ENCODE measurements around the gene YY1AP1.
"Not testable (repeated sequence)": the region's sequence is repeated elsewhere in the genome, so short reads cannot be mapped to it uniquely, and the experiment has no call there.

Gene YY1AP1

GRCh38 chr1:155725142-155725541 lies 36.6 kb upstream of the YY1AP1 start:
- ATAC-seq: no peak
- TF ChIP-seq ARNTL (CRISPR knock-in tag; IDR thresholded peaks at IDR 0.05; ENCODE audit: borderline replicate concordance, low read depth) (no peak), BACH2 (CRISPR knock-in tag; IDR thresholded peaks at IDR 0.05; ENCODE audit: borderline replicate concordance) (no peak), ESRRG (CRISPR knock-in tag; IDR thresholded peaks at IDR 0.05) (no peak), ZNF565 (CRISPR knock-in tag; conservative IDR thresholded peaks at IDR 0.05; ENCODE audit: low read depth) (no peak), ZC3H10 (CRISPR knock-in tag; IDR thresholded peaks at IDR 0.05) (no peak), ZNF70 (CRISPR knock-in tag; IDR thresholded peaks at IDR 0.05) (no peak), TCF4 (CRISPR knock-in tag; IDR thresholded peaks at IDR 0.05; ENCODE audit: borderline replicate concordance) (no peak), TSHZ2 (CRISPR knock-in tag; IDR thresholded peaks at IDR 0.05) (no peak), POU6F1 (CRISPR knock-in tag; IDR thresholded peaks at IDR 0.05; ENCODE audit: borderline replicate concordance, low read depth) (no peak), ZFP3 (CRISPR knock-in tag; IDR thresholded peaks at IDR 0.05) (no peak)

GRCh38 chr1:155719703-155720102 lies 31.1 kb upstream of the YY1AP1 start:
- TF ChIP-seq ZNF8 (CRISPR knock-in tag; IDR thresholded peaks at IDR 0.05): no peak
- TF ChIP-seq SNAI2 (CRISPR knock-in tag; IDR thresholded peaks at IDR 0.05): no peak
- TF ChIP-seq PPARA (CRISPR knock-in tag; IDR thresholded peaks at IDR 0.05; ENCODE audit: borderline replicate concordance): no peak
- TF ChIP-seq BACH2 (CRISPR knock-in tag; IDR thresholded peaks at IDR 0.05; ENCODE audit: borderline replicate concordance): no peak
- ATAC-seq: no peak

- ATAC-seq: not testable (repeated sequence)
Observed at GRCh38 chr1:155718524-155719115, 30.0 kb upstream of the YY1AP1 start.

- TF ChIP-seq BACH2 (CRISPR knock-in tag; IDR thresholded peaks at IDR 0.05; ENCODE audit: borderline replicate concordance) (no peak), SNAI2 (CRISPR knock-in tag; IDR thresholded peaks at IDR 0.05) (no peak), PATZ1 (CRISPR knock-in tag; IDR thresholded peaks at IDR 0.05; ENCODE audit: borderline replicate concordance) (no peak), ESRRG (CRISPR knock-in tag; IDR thresholded peaks at IDR 0.05) (no peak), ZFP30 (CRISPR knock-in tag; IDR thresholded peaks at IDR 0.05) (no peak), ZFP3 (CRISPR knock-in tag; IDR thresholded peaks at IDR 0.05) (no peak)
- ATAC-seq: no peak
Observed at GRCh38 chr1:155717041-155717440, 28.5 kb upstream of the YY1AP1 start.

GRCh38 chr1:155715777-155716176 lies 27.2 kb upstream of the YY1AP1 start:
- ATAC-seq: no peak
- no peak for TF ChIP-seq ZNF70 (CRISPR knock-in tag; IDR thresholded peaks at IDR 0.05)
- TF ChIP-seq OSR1 (CRISPR knock-in tag; IDR thresholded peaks at IDR 0.05): no peak
- no peak for TF ChIP-seq ZNF8 (CRISPR knock-in tag; IDR thresholded peaks at IDR 0.05)
- no peak for TF ChIP-seq ZFP30 (CRISPR knock-in tag; IDR thresholded peaks at IDR 0.05)
- no peak for TF ChIP-seq CREB5 (CRISPR knock-in tag; IDR thresholded peaks at IDR 0.05; ENCODE audit: low read depth)
- TF ChIP-seq GLIS3 (CRISPR knock-in tag; IDR thresholded peaks at IDR 0.05): no peak
- no peak for TF ChIP-seq ZNF565 (CRISPR knock-in tag; conservative IDR thresholded peaks at IDR 0.05; ENCODE audit: low read depth)
- TF ChIP-seq PATZ1 (CRISPR knock-in tag; IDR thresholded peaks at IDR 0.05; ENCODE audit: borderline replicate concordance): no peak
- no peak for TF ChIP-seq CSRNP3 (CRISPR knock-in tag; IDR thresholded peaks at IDR 0.05)
- TF ChIP-seq TCF4 (CRISPR knock-in tag; IDR thresholded peaks at IDR 0.05; ENCODE audit: borderline replicate concordance): no peak
- no peak for TF ChIP-seq ZFP3 (CRISPR knock-in tag; IDR thresholded peaks at IDR 0.05)
- TF ChIP-seq POU6F1 (CRISPR knock-in tag; IDR thresholded peaks at IDR 0.05; ENCODE audit: borderline replicate concordance, low read depth): no peak

All from SK-N-SH treated with all-trans-retinoic acid at 6 μM for 48 hours (cell line).